Neural cell (in vitro differentiated cells): ENCODE results near the gene RFC2.
A peak's percentile ranks its signal among the peaks of the same experiment; 100 is the strongest.

Experiments used
- CTCF ChIP-seq: fragments of 450-650 bp; IDR thresholded peaks from 2 replicates; pipeline ENCODE4 v1.5.1; 2014; ENCODE audit warnings: antibody characterized with exemption, mild to moderate bottlenecking, moderate library complexity; ENCODE audit not compliant: poor library complexity, severe bottlenecking
- EP300 ChIP-seq: fragments of 450-650 bp; conservative IDR thresholded peaks from 2 replicates; pipeline ENCODE4 v1.6.1; 2014; ENCODE audit warnings: antibody characterized with exemption, mild to moderate bottlenecking, moderate library complexity; ENCODE audit not compliant: poor library complexity, severe bottlenecking
- EZH2 ChIP-seq: fragments of 200-600, 300-800 bp; shearing (Covaris generic), sonication (generic); IDR thresholded peaks from 2 replicates; pipeline ENCODE4 v1.6.1; 2014; ENCODE audit warnings: antibody characterized with exemption, low read length, borderline replicate concordance, mild to moderate bottlenecking; ENCODE audit not compliant: insufficient read depth, poor library complexity, severe bottlenecking
- MXI1 ChIP-seq: fragments of 450-650 bp; conservative IDR thresholded peaks from 2 replicates; pipeline ENCODE4 v1.6.1; 2014; ENCODE audit warnings: antibody characterized with exemption, mild to moderate bottlenecking; ENCODE audit not compliant: poor library complexity, severe bottlenecking
- POLR2AphosphoS5 ChIP-seq: IDR thresholded peaks from 2 replicates; pipeline ENCODE4 v1.6.1; 2012
- RAD21 ChIP-seq: fragments of 450-650 bp; conservative IDR thresholded peaks from 2 replicates; pipeline ENCODE4 v1.6.1; 2014; ENCODE audit warnings: antibody characterized with exemption, mild to moderate bottlenecking, moderate library complexity
- SMC3 ChIP-seq: fragments of 450-650 bp; conservative IDR thresholded peaks from 2 replicates; pipeline ENCODE4 v1.6.1; 2014; ENCODE audit warnings: antibody characterized with exemption, mild to moderate bottlenecking, moderate library complexity; ENCODE audit not compliant: poor library complexity
- TAF1 ChIP-seq: IDR thresholded peaks from 2 replicates; pipeline ENCODE4 v1.6.1; 2012; ENCODE audit warnings: low read depth
- TF ChIP-seq, protein P1 (sequence below): IDR thresholded peaks from 2 replicates; pipeline ENCODE4 v1.6.1; 2012; ENCODE audit warnings: borderline replicate concordance

DNA sequence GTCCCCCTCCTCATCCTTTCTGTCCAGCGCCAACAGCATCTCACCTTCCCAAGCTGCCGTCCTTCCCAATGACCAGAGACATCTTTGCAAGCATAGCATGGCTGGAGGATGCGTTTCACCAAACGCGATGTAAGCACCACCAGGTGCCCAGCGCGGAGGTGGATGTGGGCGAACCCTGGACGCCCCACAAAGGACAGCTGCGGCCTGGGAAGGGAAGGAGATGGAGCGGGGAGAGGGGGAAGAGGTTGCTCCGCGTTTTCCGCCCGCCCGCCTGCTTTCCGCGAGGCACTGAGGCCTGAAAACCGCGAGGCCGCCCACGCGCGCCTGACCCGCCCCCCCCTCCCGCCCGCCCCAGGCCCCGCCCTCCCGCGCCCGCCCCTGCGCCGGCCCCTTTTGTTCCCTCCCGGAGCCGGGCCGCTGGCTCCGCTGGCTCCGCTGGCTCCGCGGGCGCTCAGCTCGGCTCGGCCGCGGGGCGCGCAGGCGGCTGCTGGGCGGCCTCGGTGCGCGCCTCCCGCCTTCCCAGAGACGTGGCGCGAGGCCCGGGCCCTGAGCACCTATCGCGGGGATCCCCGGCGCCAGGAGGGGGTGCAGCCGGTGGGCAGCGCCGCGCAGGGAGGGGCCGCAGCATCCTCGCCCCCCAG is 34.9 kb upstream of the RFC2 start, which contains the start of gene CLIP2:
- no peak for TF ChIP-seq CTCF
- TF ChIP-seq EZH2: no peak
- TF ChIP-seq EP300: no peak
- TF ChIP-seq RAD21: no peak
- peak; percentile 73 for TF ChIP-seq POLR2AphosphoS5
- peak; percentile 24 for TF ChIP-seq TAF1
- peak; percentile 56 for TF ChIP-seq MXI1
- TF ChIP-seq, protein P1, sequence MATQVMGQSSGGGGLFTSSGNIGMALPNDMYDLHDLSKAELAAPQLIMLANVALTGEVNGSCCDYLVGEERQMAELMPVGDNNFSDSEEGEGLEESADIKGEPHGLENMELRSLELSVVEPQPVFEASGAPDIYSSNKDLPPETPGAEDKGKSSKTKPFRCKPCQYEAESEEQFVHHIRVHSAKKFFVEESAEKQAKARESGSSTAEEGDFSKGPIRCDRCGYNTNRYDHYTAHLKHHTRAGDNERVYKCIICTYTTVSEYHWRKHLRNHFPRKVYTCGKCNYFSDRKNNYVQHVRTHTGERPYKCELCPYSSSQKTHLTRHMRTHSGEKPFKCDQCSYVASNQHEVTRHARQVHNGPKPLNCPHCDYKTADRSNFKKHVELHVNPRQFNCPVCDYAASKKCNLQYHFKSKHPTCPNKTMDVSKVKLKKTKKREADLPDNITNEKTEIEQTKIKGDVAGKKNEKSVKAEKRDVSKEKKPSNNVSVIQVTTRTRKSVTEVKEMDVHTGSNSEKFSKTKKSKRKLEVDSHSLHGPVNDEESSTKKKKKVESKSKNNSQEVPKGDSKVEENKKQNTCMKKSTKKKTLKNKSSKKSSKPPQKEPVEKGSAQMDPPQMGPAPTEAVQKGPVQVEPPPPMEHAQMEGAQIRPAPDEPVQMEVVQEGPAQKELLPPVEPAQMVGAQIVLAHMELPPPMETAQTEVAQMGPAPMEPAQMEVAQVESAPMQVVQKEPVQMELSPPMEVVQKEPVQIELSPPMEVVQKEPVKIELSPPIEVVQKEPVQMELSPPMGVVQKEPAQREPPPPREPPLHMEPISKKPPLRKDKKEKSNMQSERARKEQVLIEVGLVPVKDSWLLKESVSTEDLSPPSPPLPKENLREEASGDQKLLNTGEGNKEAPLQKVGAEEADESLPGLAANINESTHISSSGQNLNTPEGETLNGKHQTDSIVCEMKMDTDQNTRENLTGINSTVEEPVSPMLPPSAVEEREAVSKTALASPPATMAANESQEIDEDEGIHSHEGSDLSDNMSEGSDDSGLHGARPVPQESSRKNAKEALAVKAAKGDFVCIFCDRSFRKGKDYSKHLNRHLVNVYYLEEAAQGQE: no peak
- TF ChIP-seq SMC3: peak; percentile 37
